ENCODE results near the gene MRPL27.
"Not testable (repeated sequence)": the region's sequence is repeated elsewhere in the genome, so short reads cannot be mapped to it uniquely, and the experiment has no call there.

Gene MRPL27

GRCh38 chr17:50344731-50345365 lies 28.1 kb downstream of the MRPL27 start:
- no peak for DNase-seq

- DNase-seq, result no peak
These were observed 33.6 kb downstream of the MRPL27 start for GRCh38 chr17:50339381-50339780.

- no peak for DNase-seq
These were observed 34.3 kb downstream of the MRPL27 start for GRCh38 chr17:50338645-50339044.

GRCh38 chr17:50337956-50338355 lies 35.0 kb downstream of the MRPL27 start:
- no peak for DNase-seq

GRCh38 chr17:50333291-50334057 lies 39.5 kb downstream of the MRPL27 start:
- not testable (repeated sequence) for DNase-seq

GRCh38 chr17:50332196-50332595 lies 40.8 kb downstream of the MRPL27 start:
- no peak for DNase-seq

- DNase-seq, result no peak
These were observed 41.7 kb downstream of the MRPL27 start for GRCh38 chr17:50331085-50331791.

GRCh38 chr17:50330151-50330775 lies 42.7 kb downstream of the MRPL27 start:
- no peak for DNase-seq

GRCh38 chr17:50329716-50330115 lies 43.3 kb downstream of the MRPL27 start:
- no peak for DNase-seq

GRCh38 chr17:50328363-50329325 lies 44.3 kb downstream of the MRPL27 start:
- DNase-seq, result peak; percentile 28

GRCh38 chr17:50326831-50327364 lies 46.1 kb downstream of the MRPL27 start:
- DNase-seq, result no peak

GRCh38 chr17:50325906-50326305 lies 47.1 kb downstream of the MRPL27 start:
- DNase-seq, result no peak

GRCh38 chr17:50323060-50323459 lies 49.9 kb downstream of the MRPL27 start:
- DNase-seq, result no peak

GRCh38 chr17:50322271-50322670 lies 50.7 kb downstream of the MRPL27 start:
- no peak for DNase-seq

GRCh38 chr17:50319306-50320004 lies 53.5 kb downstream of the MRPL27 start:
- no peak for DNase-seq

- no peak for DNase-seq
These were observed 54.3 kb downstream of the MRPL27 start for GRCh38 chr17:50318501-50319285.

All from NCI-H2227 treated with DMSO at 0.1 percent for 48 hours (cell line).